B cell (primary cell): Measurements from ENCODE around the gene CREBBP.

Experiments
- EZH2 ChIP-seq: IDR thresholded peaks from 2 replicates; pipeline ENCODE4 v1.6.1; 2012; ENCODE audit warnings: borderline replicate concordance, low read depth, mild to moderate bottlenecking, moderate library complexity, low read length; ENCODE audit not compliant: insufficient read depth, poor library complexity, severe bottlenecking
- TF ChIP-seq, protein P1 (sequence below): fragments of 200-600 bp; IDR thresholded peaks from one replicate; pipeline ENCODE4 v1.8.0; 2022; ENCODE audit warnings: antibody characterized with exemption, mild to moderate bottlenecking

DNA sequence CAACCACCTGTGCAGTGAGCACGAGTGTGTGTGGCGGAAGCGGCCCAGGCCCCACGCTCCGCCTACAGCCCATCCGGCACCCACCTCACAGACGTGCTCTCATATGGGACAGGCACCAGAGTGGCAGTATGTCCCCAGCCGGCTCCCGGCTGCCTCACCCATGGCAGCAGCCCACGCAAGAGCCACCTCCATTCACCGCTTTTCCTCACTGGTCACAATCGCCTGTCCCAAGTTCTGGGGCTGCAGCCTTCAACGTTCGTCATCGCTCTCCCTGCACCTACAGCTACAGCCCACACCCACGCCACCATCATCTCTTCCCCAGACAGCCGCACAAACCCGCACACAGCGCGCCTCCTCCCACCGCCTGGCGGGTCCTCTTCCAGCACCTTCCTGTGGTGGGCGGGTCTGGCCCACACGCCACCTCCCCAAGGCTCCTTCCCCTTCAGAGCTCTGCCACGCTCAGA, 145.7 kb downstream of the CREBBP start:
- TF ChIP-seq, protein P1, sequence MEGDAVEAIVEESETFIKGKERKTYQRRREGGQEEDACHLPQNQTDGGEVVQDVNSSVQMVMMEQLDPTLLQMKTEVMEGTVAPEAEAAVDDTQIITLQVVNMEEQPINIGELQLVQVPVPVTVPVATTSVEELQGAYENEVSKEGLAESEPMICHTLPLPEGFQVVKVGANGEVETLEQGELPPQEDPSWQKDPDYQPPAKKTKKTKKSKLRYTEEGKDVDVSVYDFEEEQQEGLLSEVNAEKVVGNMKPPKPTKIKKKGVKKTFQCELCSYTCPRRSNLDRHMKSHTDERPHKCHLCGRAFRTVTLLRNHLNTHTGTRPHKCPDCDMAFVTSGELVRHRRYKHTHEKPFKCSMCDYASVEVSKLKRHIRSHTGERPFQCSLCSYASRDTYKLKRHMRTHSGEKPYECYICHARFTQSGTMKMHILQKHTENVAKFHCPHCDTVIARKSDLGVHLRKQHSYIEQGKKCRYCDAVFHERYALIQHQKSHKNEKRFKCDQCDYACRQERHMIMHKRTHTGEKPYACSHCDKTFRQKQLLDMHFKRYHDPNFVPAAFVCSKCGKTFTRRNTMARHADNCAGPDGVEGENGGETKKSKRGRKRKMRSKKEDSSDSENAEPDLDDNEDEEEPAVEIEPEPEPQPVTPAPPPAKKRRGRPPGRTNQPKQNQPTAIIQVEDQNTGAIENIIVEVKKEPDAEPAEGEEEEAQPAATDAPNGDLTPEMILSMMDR = no peak
- no peak for TF ChIP-seq EZH2
